Loucy (cell line): ENCODE measurements around the gene ENTPD2.

Source experiments
- CTCF ChIP-seq: fragments of 200-600 bp; sonication (generic); conservative IDR thresholded peaks from 2 replicates; pipeline ENCODE4 v1.5.1; 2014; ENCODE audit warnings: mild to moderate bottlenecking, antibody characterized with exemption, low read length
- EZH2phosphoT487 ChIP-seq: fragments of 200-600 bp; IDR thresholded peaks from 2 replicates; pipeline ENCODE4 v1.6.1; 2018; ENCODE audit warnings: antibody characterized with exemption, mild to moderate bottlenecking, moderate library complexity, borderline replicate concordance

GRCh38 chr9:137063311-137064026 is 9.6 kb upstream of the ENTPD2 start:
- TF ChIP-seq CTCF = no peak
- no peak for TF ChIP-seq EZH2phosphoT487
